Ishikawa (cell line): ENCODE results near the gene FADS1.

Experiments used
- CEBPB ChIP-seq: IDR thresholded peaks from 2 replicates; pipeline ENCODE4 v1.6.1; 2012
- CREB1 ChIP-seq: IDR thresholded peaks from 2 replicates; pipeline ENCODE4 v1.6.1; 2012; ENCODE audit warnings: low read depth
- NFIC ChIP-seq: IDR thresholded peaks from 2 replicates; pipeline ENCODE4 v1.6.1; 2012
- TEAD4 ChIP-seq: IDR thresholded peaks from 2 replicates; pipeline ENCODE4 v1.6.1; 2012
- YY1 ChIP-seq: IDR thresholded peaks from 2 replicates; pipeline ENCODE4 v1.6.1; 2012; ENCODE audit warnings: low read depth
- TF ChIP-seq, protein P1 (sequence below): IDR thresholded peaks from 2 replicates; pipeline ENCODE4 v1.6.1; 2012

DNA sequence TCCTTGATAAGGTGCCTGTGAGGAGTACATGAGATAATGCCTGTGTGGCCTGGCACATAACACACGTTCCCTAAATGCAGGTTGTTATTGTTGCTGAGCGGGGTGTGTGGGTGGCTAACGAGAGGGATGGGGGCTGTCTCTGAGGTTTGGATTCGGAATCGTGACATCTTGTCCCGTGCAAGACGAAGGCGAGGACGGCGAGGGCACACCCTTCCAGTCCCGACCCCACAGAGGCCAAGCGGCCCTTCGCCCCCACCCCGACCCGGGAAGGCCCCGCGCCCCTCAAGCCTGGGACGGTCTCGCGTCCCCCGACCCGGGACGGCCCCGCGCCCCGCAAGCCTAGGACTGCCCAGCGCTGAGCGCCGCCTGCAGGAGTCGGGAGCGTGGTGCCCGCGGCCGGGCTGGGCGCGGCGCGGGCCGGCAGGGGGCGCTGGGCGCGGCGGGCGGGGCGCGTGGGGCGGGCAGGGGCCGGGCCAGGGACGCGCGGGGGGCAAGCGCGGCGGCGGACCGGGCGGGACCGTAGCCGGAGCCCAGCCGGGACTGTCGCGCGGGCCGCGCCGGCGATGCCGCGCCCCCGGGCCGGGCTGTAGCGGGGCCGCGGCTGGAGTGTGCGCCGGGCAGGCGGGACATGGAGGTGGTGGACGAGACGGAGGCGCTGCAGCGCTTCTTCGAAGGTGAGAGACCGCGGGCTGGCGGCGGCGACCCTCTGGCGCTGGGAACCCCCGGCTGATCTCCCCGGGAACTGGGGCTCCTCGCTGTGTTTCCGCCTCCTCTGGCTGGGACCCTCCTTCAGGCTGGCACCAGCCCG is 64.5 kb downstream of the FADS1 start, which contains the start of gene MYRF:
- TF ChIP-seq YY1 = no peak
- no peak for TF ChIP-seq CEBPB
- TF ChIP-seq CREB1 = no peak
- no peak for TF ChIP-seq NFIC
- TF ChIP-seq TEAD4 = no peak
- TF ChIP-seq, protein P1, sequence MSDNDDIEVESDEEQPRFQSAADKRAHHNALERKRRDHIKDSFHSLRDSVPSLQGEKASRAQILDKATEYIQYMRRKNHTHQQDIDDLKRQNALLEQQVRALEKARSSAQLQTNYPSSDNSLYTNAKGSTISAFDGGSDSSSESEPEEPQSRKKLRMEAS = peak; percentile 36; the same call in 1 of the 2 replicates
